GM21515 (cell line): ENCODE data around the gene AMDHD2.

Experiments
- ATAC-seq: cut with Tn5 transposase; IDR thresholded peaks from one replicate; pipeline ENCODE4 v1.9.1; 2021; ENCODE audit not compliant: unreplicated experiment

Gene AMDHD2

GRCh38 chr16:2515180-2515851, 4.9 kb upstream of the AMDHD2 start:
- no peak for ATAC-seq

GRCh38 chr16:2516391-2517240, 3.6 kb upstream of the AMDHD2 start:
- ATAC-seq: no peak

- ATAC-seq: no peak
Observed at GRCh38 chr16:2517954-2518605, 2.1 kb upstream of the AMDHD2 start.

- no peak for ATAC-seq
Observed at GRCh38 chr16:2518823-2519710, 1.1 kb upstream of the AMDHD2 start.

GRCh38 chr16:2519711-2520080, 475 bp upstream of the AMDHD2 start:
- ATAC-seq: no peak

- no peak for ATAC-seq
Observed at GRCh38 chr16:2520784-2521531, 787 bp downstream of the AMDHD2 start.

GRCh38 chr16:2523801-2524231, 3.6 kb downstream of the AMDHD2 start:
- ATAC-seq: no peak

GRCh38 chr16:2524339-2524938, 4.3 kb downstream of the AMDHD2 start:
- no peak for ATAC-seq

GRCh38 chr16:2526135-2526534, 6.0 kb downstream of the AMDHD2 start:
- ATAC-seq: no peak

- ATAC-seq: no peak
Observed at GRCh38 chr16:2527071-2527783, 7.1 kb downstream of the AMDHD2 start.

GRCh38 chr16:2527784-2528100, 7.6 kb downstream of the AMDHD2 start:
- no peak for ATAC-seq

- ATAC-seq: no peak
Observed at GRCh38 chr16:2528161-2529060, 8.2 kb downstream of the AMDHD2 start.

- ATAC-seq: no peak
Observed at GRCh38 chr16:2529061-2529931, 9.1 kb downstream of the AMDHD2 start.

- ATAC-seq: no peak
Observed at GRCh38 chr16:2529961-2530628, 9.9 kb downstream of the AMDHD2 start.

- ATAC-seq: no peak
Observed at GRCh38 chr16:2530629-2531318, 10.6 kb downstream of the AMDHD2 start.

GRCh38 chr16:2531371-2531695, 11.2 kb downstream of the AMDHD2 start, which contains the start of gene CEMP1:
TSS of gene CEMP1 (minus strand) at chr16:2531408. CDS start at chr16:2531073, 335 bp downstream.
- ATAC-seq: no peak
